A549 treated with GW870086 at 1 μM for 4 hours (cell line): Measurements from ENCODE around the gene TMED9. TPM values are rescaled to one million over a fixed set of nuclear protein-coding genes. Genes with fewer than 3 reads are reported as not detected.

ENCODE experiments used
- total RNA-seq: library from RNA; stranded (reverse); fragments of 200-300 nt; extraction: Qiagen RNA extraction; gene quantifications from 5 replicates; pipeline ENCODE4 v1.2.3, GENCODE V29; 2022; ENCODE audit warnings: low read depth

TMED9 gene
- 273 to 293 TPM (median 280 TPM) in 5 replicates for total RNA-seq

GRCh38 chr5:177592010-177592834, at the start of gene TMED9:
Gene TMED9 (plus strand): TSS chr5:177592203. CDS start chr5:177592215, 12 bp downstream.

DNA sequence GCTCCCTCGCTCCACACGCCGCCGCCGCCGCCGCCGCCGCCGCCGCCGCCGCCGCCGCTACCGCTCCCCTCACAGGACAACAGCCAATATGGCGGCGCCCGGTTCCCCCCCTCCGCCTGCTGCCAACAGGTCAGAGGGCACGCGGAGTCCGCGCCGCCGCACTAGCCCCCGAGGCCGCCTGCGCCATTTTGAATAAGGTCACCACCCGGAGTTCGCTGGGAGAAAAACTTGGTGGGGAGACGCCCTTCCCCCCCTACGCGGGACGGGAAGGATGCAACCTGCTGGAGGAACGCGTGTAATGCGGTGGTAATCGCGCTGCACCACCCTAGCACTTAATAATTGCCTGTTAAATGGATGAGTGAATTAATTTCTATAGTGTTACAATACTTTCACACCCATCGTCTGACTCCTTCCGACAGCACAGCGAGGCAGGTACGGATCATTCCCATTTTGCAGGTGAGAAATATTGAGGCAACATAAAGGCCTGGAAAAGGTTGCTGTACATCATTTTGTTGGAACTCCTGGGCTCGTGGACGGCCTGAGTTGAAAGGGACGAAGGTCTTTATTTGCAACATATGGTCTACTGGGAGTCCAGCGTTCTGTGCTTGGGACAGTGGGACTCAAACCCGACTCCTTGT, 37.4 kb upstream of the TMED9 start, which contains the start of gene FAM193B:
FAM193B (minus strand) TSS at position 90 of the 638 bp plus-strand sequence. CDS start 105 bp downstream, outside the sequence.

DNA sequence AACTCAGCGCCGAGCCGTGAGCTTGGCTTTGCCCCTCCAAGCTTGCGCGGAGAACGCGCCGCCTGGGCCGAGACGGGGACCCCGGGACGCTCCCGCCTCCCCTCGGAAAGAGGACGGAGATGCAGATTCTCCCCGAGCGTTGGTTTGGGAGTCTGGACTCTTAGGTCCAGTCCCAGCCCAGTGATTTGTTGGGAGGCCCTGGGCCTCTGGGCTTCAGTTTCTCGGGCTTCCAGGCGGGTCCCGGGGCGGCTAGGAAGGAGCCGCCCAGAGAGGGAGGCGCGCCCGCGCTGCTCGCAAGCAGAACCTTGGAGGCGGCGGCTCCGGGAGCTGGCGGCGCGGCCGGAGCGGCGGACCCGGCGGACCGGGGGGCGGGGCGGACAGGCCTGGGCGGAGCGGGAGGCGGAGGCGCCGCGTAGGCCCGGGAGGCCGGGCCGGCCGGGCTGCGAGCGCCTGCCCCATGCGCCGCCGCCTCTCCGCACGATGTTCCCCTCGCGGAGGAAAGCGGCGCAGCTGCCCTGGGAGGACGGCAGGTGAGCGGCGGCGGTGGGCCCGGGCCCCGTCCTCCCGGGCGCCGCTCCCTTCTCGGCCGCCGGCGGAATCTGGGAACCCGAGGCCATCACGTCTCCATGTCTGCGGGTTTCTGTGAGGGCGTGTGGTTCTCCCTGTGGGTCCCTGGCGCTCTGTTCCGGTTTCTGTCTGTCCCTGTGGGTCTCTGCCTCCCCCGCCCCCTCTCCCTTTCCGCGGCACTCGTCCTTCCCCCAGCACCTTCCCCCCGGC, 7.9 kb downstream of the TMED9 start, which contains the start of gene B4GALT7:
B4GALT7 (plus strand) TSS at position 402 of the 777 bp plus-strand sequence; CDS start at position 481, 79 bp downstream.

Other genes with a start within 250 kb of the TMED9 start
- 184 to 212 TPM (median 199 TPM) in 5 replicates for gene LMAN2, start 240.5 kb upstream of the TMED9 start, total RNA-seq
- gene RGS14, start 234.3 kb upstream of the TMED9 start, total RNA-seq, result 2.3 to 7.2 TPM (median 5.4 TPM) in 5 replicates
- gene SLC34A1, start 207.8 kb upstream of the TMED9 start, total RNA-seq, result not detected in 5 replicates
- not detected in 5 replicates for gene PFN3, start 191.5 kb upstream of the TMED9 start, total RNA-seq
- gene F12, start 182.6 kb upstream of the TMED9 start, total RNA-seq, result 14.3 to 24.6 TPM (median 22.9 TPM) in 5 replicates
- 18.6 to 27.2 TPM (median 25.2 TPM) in 5 replicates for gene GRK6, start 165.5 kb upstream of the TMED9 start, total RNA-seq
- gene PRR7, start 145.4 kb upstream of the TMED9 start, total RNA-seq, result 18.7 to 32.3 TPM (median 31.1 TPM) in 5 replicates
- 54.5 to 69.5 TPM (median 65.6 TPM) in 5 replicates for gene DBN1, start 118.6 kb upstream of the TMED9 start, total RNA-seq
- 65.9 to 84.5 TPM (median 83.1 TPM) in 5 replicates for gene PDLIM7, start 94.6 kb upstream of the TMED9 start, total RNA-seq
- 2.4 to 5.6 TPM (median 4.3 TPM) in 5 replicates for gene DOK3, start 82.4 kb upstream of the TMED9 start, total RNA-seq
- gene DDX41, start 75.2 kb upstream of the TMED9 start, total RNA-seq, result 84.7 to 106 TPM (median 101 TPM) in 5 replicates
- 16.9 to 28.1 TPM (median 26.8 TPM) in 5 replicates for gene FAM193B, start 37.6 kb upstream of the TMED9 start, total RNA-seq
- 21.4 to 28.5 TPM (median 25.7 TPM) in 5 replicates for gene B4GALT7, start 7.9 kb downstream of the TMED9 start, total RNA-seq
- gene FAM153A, start 190.7 kb downstream of the TMED9 start, total RNA-seq, result not detected in 5 replicates